H1 (cell line): ENCODE data around the gene KRT35. TPM values are rescaled to one million over a fixed set of nuclear protein-coding genes. Genes with fewer than 3 reads are reported as not detected.

Experiments
- CTCF ChIA-PET: fragments of 300-600 bp; sonication (Branson Sonifier 250); formaldehyde crosslinking; loops from one replicate; lab custom pipeline; 2021; ENCODE audit not compliant: partially characterized antibody; lab: Charles Lee
- POLR2A ChIA-PET: fragments of 300-600 bp; sonication (Branson Sonifier 250); formaldehyde crosslinking; loops from one replicate; lab custom pipeline; 2021; ENCODE audit warnings: inconsistent platforms; ENCODE audit not compliant: partially characterized antibody; lab: Charles Lee
- DNase-seq, 2 experiments: peaks; one replicate each; pipeline versions ENCODE4 v3.0.0 to v3.0.0-alpha.2; 2010 to 2022; ENCODE audit warnings: low spot score in 2 of 2, low read depth in 1 of 2, mixed read lengths in 1 of 2
- FAIRE-seq: peaks from 2 replicates; lab custom pipeline; 2011; peaks lifted over from hg19 to GRCh38; lab: Jason Lieb, UNC
- H2AFZ ChIP-seq: 2 replicates; pipeline ENCODE4 v1.8.1; 2012; ENCODE audit warnings: low read length, inconsistent platforms
- H2AK5ac ChIP-seq: 2 replicates; pipeline ENCODE4 v1.6.1; 2013; ENCODE audit warnings: low read depth, low read length
- H2BK120ac ChIP-seq: replicated peaks from 2 replicates; pipeline ENCODE3; 2013; ENCODE audit warnings: low read depth, low read length, inconsistent platforms
- H2BK12ac ChIP-seq: 2 replicates; pipeline ENCODE4 v1.6.1; 2013; ENCODE audit warnings: low read depth, low read length
- H2BK15ac ChIP-seq: 2 replicates; pipeline ENCODE4 v1.6.1; 2013; ENCODE audit warnings: low read length
- H2BK20ac ChIP-seq: 2 replicates; pipeline ENCODE4 v1.6.1; 2013; ENCODE audit warnings: low read length
- H2BK5ac ChIP-seq: 2 replicates; pipeline ENCODE4 v1.6.1; 2013; ENCODE audit warnings: low read depth, low read length
- H3K14ac ChIP-seq: 2 replicates; pipeline ENCODE4 v1.6.1; 2013; ENCODE audit warnings: inconsistent platforms; ENCODE audit not compliant: insufficient read length
- H3K18ac ChIP-seq: 2 replicates; pipeline ENCODE4 v1.6.1; 2013; ENCODE audit warnings: low read length; ENCODE audit errors: extremely low read depth
- H3K23ac ChIP-seq: 2 replicates; pipeline ENCODE4 v1.6.1; 2013; ENCODE audit warnings: inconsistent platforms; ENCODE audit not compliant: insufficient read length
- H3K23me2 ChIP-seq: 2 replicates; pipeline ENCODE4 v1.6.1; 2013; ENCODE audit warnings: low read depth, low read length
- H3K27ac ChIP-seq: 2 replicates; pipeline ENCODE4 v1.6.1; 2011; ENCODE audit warnings: low read depth, low read length, inconsistent platforms
- H3K27me3 ChIP-seq, 4 experiments: replicated peaks in 1 of 4; 1 replicate in 1 of 4; 2 replicates in 3 of 4; pipeline versions ENCODE4 v1.6.1 to v1.8.1; 2011 to 2013; ENCODE audit warnings: low read length in 3 of 4, mild to moderate bottlenecking in 3 of 4, inconsistent platforms in 2 of 4, mixed read lengths in 2 of 4, moderate library complexity in 1 of 4; ENCODE audit not compliant: control insufficient read depth in 3 of 4, insufficient read depth in 3 of 4; ENCODE audit errors: extremely low read depth in 1 of 4
- H3K36me3 ChIP-seq, 4 experiments: 2 replicates each; pipeline versions ENCODE4 v1.6.1 to v1.8.1; 2011 to 2013; ENCODE audit warnings: mild to moderate bottlenecking in 4 of 4, low read length in 3 of 4, moderate library complexity in 2 of 4, control low read depth in 1 of 4, inconsistent platforms in 1 of 4; ENCODE audit not compliant: insufficient read depth in 4 of 4, control insufficient read depth in 2 of 4
- H3K4ac ChIP-seq: replicated peaks from 2 replicates; pipeline ENCODE3; 2013; ENCODE audit warnings: low read length, low read depth, mixed read lengths, inconsistent platforms; ENCODE audit not compliant: insufficient read length
- H3K4me1 ChIP-seq, 4 experiments: replicated peaks in 1 of 4; 1 replicate in 1 of 4; 2 replicates in 3 of 4; pipeline versions ENCODE4 v1.6.1 to v1.8.1; 2011 to 2013; ENCODE audit warnings: low read length in 3 of 4, inconsistent platforms in 2 of 4, mixed read lengths in 1 of 4; ENCODE audit not compliant: insufficient read depth in 4 of 4, control insufficient read depth in 3 of 4
- H3K4me2 ChIP-seq, 2 experiments: 2 replicates each; pipeline versions ENCODE4 v1.6.1 to v1.8.1; 2011 to 2013; ENCODE audit warnings: low read depth in 2 of 2, low read length in 2 of 2, control low read depth in 1 of 2, inconsistent platforms in 1 of 2, mild to moderate bottlenecking in 1 of 2; ENCODE audit not compliant: insufficient read depth in 1 of 2
- H3K4me3 ChIP-seq, 4 experiments: fragments of 200-600, 300-600 bp in 1 of 4; sonication (generic), shearing (Covaris generic), sonication (Bioruptor Twin) in 1 of 4; 2 replicates each; pipeline versions ENCODE4 v1.5.1 to v1.8.1; 2011 to 2016; ENCODE audit warnings: low read length in 4 of 4, low read depth in 3 of 4, control low read depth in 2 of 4, inconsistent platforms in 2 of 4, mild to moderate bottlenecking in 2 of 4, mixed read lengths in 1 of 4, moderate library complexity in 1 of 4; ENCODE audit not compliant: insufficient read depth in 2 of 4; ENCODE audit errors: extremely low read depth in 1 of 4
- H3K56ac ChIP-seq: replicated peaks from 2 replicates; pipeline ENCODE3; 2013; ENCODE audit warnings: low read depth, mild to moderate bottlenecking, mixed read lengths, low read length, inconsistent platforms; ENCODE audit not compliant: insufficient read length
- H3K79me1 ChIP-seq: 2 replicates; pipeline ENCODE4 v1.6.1; 2013; ENCODE audit warnings: low read depth, low read length, control low read depth
- H3K79me2 ChIP-seq, 2 experiments: 2 replicates each; pipeline versions ENCODE4 v1.6.1 to v1.8.1; 2012 to 2013; ENCODE audit warnings: low read length in 2 of 2, mild to moderate bottlenecking in 2 of 2, inconsistent platforms in 1 of 2; ENCODE audit not compliant: insufficient read depth in 2 of 2, control insufficient read depth in 1 of 2
- H3K9ac ChIP-seq, 4 experiments: replicated peaks in 1 of 4; 1 replicate in 1 of 4; 2 replicates in 3 of 4; pipeline versions ENCODE4 v1.6.1 to v1.8.1; 2011 to 2013; ENCODE audit warnings: low read depth in 3 of 4, low read length in 3 of 4, control low read depth in 2 of 4, mild to moderate bottlenecking in 2 of 4, moderate library complexity in 2 of 4, inconsistent platforms in 1 of 4; ENCODE audit errors: extremely low read depth in 1 of 4
- H3K9me3 ChIP-seq, 2 experiments: 2 replicates each; pipeline versions ENCODE4 v1.6.1 to v1.8.1; 2012 to 2013; ENCODE audit warnings: mild to moderate bottlenecking in 2 of 2, moderate library complexity in 2 of 2, control low read depth in 1 of 2, inconsistent platforms in 1 of 2, low read depth in 1 of 2, low read length in 1 of 2, mixed read lengths in 1 of 2; ENCODE audit not compliant: insufficient read depth in 2 of 2
- H4K20me1 ChIP-seq, 2 experiments: replicated peaks in 1 of 2; 2 replicates each; pipeline versions ENCODE3 to v1.8.1; 2011 to 2013; ENCODE audit warnings: inconsistent platforms in 2 of 2, low read length in 2 of 2, mild to moderate bottlenecking in 1 of 2; ENCODE audit not compliant: insufficient read depth in 2 of 2, control insufficient read depth in 1 of 2
- H4K5ac ChIP-seq: 2 replicates; pipeline ENCODE4 v1.6.1; 2013; ENCODE audit warnings: low read length, low read depth, mixed read lengths, inconsistent platforms; ENCODE audit not compliant: insufficient read length
- H4K8ac ChIP-seq: 2 replicates; pipeline ENCODE4 v1.8.0; 2013; ENCODE audit warnings: mild to moderate bottlenecking, moderate library complexity, low read length, inconsistent platforms; ENCODE audit not compliant: insufficient read depth; ENCODE audit errors: extremely low read depth
- H4K91ac ChIP-seq: replicated peaks from 2 replicates; pipeline ENCODE3; 2013; ENCODE audit warnings: low read length, mixed read lengths, inconsistent platforms; ENCODE audit not compliant: insufficient read length
- ASH2L ChIP-seq: fragments of 200-600, 300-600 bp; sonication (generic); IDR thresholded peaks from one replicate; pipeline ENCODE4 v1.7.1; 2017; ENCODE audit warnings: low read length
- KDM1A ChIP-seq: fragments of 200-600, 300-600 bp; sonication (generic); IDR thresholded peaks from 2 replicates; pipeline ENCODE4 v1.7.1; 2016; ENCODE audit warnings: mild to moderate bottlenecking, low read length, borderline replicate concordance
- ZNF274 ChIP-seq: IDR thresholded peaks from 2 replicates; pipeline ENCODE4 v1.7.0; 2012; ENCODE audit warnings: low read length, borderline replicate concordance; ENCODE audit errors: extremely low read depth
- WGBS, 2 experiments: shearing (Covaris generic) in 1 of 2; methylation state at CpG; one replicate each; pipeline versions ENCODE4 v1.1.6 to v1.1.7; 2013 to 2015; ENCODE audit warnings: low lambda C conversion rate in 2 of 2, mixed read lengths in 2 of 2, inconsistent platforms in 1 of 2, low coverage in 1 of 2, missing lambda C conversion rate in 1 of 2; ENCODE audit not compliant: insufficient replicate concordance in 2 of 2, insufficient coverage in 1 of 2, insufficient read length in 1 of 2; ENCODE audit errors: extremely low coverage in 1 of 2, missing lambda C conversion rate in 1 of 2; 5-methylcytosine and 5-hydroxymethylcytosine counted together
- polyA plus RNA-seq, 7 experiments: library from polyadenylated mRNA; depleted of rRNA in 3 of 7; stranded (reverse) in 5 of 7; unstranded in 2 of 7; fragments of >200 nt in 5 of 7; fragments of 200-250 nt in 2 of 7; gene quantifications; 1 replicate in 5 of 7; 2 replicates in 1 of 7; 4 replicates in 1 of 7; pipeline versions ENCODE4 v1.2.1 to v1.2.3, GENCODE V29; 2011 to 2013; ENCODE audit warnings: missing spikeins in 2 of 7, mixed read lengths in 2 of 7
- total RNA-seq: library from RNA; stranded (reverse); fragmentation: NEBNext Ultra II Directional; extraction: Animal tissue kit (Norgen Biotek cat#: 25700); gene quantifications from 2 replicates; pipeline ENCODE4 v1.2.1, GENCODE V29; 2021
- TF ChIP-seq, protein P1 (sequence below), 3 experiments: IDR thresholded peaks; 1 replicate in 2 of 3; 2 replicates in 1 of 3; pipeline versions ENCODE4 v1.5.1 to v1.6.1; 2011; ENCODE audit warnings: low read length in 3 of 3, mild to moderate bottlenecking in 3 of 3, inconsistent platforms in 2 of 3, low read depth in 1 of 3, moderate library complexity in 1 of 3; ENCODE audit not compliant: insufficient read depth in 1 of 3; ENCODE audit errors: control extremely low read depth in 1 of 3

The KRT35 gene
- total and polyA plus RNA-seq, 2 of the 8 experiments (the other 6 are each of a cell fraction or from before 2014, with no cell fraction given): not detected

DNA sequence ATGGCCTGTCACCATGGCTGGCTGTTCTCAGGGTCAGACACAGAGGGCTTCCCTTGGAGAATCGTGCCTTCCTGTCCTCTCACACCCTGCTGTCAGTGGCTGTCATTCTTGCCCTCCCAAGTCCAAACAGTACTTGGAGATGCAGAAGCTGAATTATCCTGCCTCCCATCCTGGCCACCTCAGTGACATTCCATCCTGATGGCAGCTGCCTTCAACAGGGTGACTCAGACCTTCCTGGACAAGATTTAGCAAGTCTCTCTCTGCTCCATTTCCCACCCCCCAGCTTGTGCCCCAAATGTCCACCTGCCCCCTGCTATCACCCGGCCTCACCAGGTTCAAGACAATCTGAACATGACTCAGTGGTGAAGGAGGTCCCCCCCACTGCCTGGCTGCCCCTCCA, 13.6 kb upstream of the KRT35 start:
- WGBS, 2 experiments: 89% methylated on average over 2 of the region's 2 CpGs; no CpG with 5 or more reads in 1 of the 2 experiments
- H3K14ac ChIP-seq: no peak overlapping the region
- H4K8ac ChIP-seq: no peak overlapping the region
- H2BK120ac ChIP-seq: no peak overlapping the region
- no peak overlapping the region for H3K4me3 ChIP-seq
- no peak overlapping the region for H3K4me2 ChIP-seq
- no peak overlapping the region for H2BK12ac ChIP-seq
- no peaks in the 10 kb centered on the region for H3K79me2 ChIP-seq
- H2BK5ac ChIP-seq: no peak overlapping the region
- H3K36me3 ChIP-seq: no peaks in the 10 kb centered on the region
- H3K27ac ChIP-seq: no peak overlapping the region
- peaks cover 0 to 3% (median under 1%) of the 10 kb centered on the region in 4 experiments; a peak in 5 of 7 replicates for H3K4me1 ChIP-seq
- H2BK15ac ChIP-seq: no peak overlapping the region
- no peak for DNase-seq
- H4K5ac ChIP-seq: no peak overlapping the region
- no peaks in the 10 kb centered on the region for H3K27me3 ChIP-seq
- CTCF ChIA-PET: interaction anchor here (0.7 to 33.9 kb wide), 14 partner anchors 12 to 631 kb away, joined by 3 to 427 read pairs (median 6); partner anchors contain the start of genes KRT19 and KRT35
- H4K20me1 ChIP-seq: no peaks in the 10 kb centered on the region
- no peak for FAIRE-seq
- POLR2A ChIA-PET: interaction anchor here (0.6 to 3.7 kb wide), 5 partner anchors 19 to 199 kb away, joined by 3 to 19 read pairs (median 3); partner anchors contain the start of gene KRT19
- no peak overlapping the region for H2AFZ ChIP-seq
- no peaks in the 10 kb centered on the region for H3K79me1 ChIP-seq
- H4K91ac ChIP-seq: no peak overlapping the region
- H2AK5ac ChIP-seq: 0 out of 2 replicates have a peak overlapping the region, but pooled peaks have one; percentile 60
- no peak for TF ChIP-seq ZNF274
- no peak for TF ChIP-seq ASH2L
- TF ChIP-seq KDM1A: no peak
- TF ChIP-seq, protein P1, sequence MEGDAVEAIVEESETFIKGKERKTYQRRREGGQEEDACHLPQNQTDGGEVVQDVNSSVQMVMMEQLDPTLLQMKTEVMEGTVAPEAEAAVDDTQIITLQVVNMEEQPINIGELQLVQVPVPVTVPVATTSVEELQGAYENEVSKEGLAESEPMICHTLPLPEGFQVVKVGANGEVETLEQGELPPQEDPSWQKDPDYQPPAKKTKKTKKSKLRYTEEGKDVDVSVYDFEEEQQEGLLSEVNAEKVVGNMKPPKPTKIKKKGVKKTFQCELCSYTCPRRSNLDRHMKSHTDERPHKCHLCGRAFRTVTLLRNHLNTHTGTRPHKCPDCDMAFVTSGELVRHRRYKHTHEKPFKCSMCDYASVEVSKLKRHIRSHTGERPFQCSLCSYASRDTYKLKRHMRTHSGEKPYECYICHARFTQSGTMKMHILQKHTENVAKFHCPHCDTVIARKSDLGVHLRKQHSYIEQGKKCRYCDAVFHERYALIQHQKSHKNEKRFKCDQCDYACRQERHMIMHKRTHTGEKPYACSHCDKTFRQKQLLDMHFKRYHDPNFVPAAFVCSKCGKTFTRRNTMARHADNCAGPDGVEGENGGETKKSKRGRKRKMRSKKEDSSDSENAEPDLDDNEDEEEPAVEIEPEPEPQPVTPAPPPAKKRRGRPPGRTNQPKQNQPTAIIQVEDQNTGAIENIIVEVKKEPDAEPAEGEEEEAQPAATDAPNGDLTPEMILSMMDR (IDR thresholded peaks at IDR 0.05; ENCODE audit: control extremely low read depth in 1 of 3, insufficient read depth in 1 of 3, low read depth in 1 of 3, low read length in 3 of 3): no peak
- H3K23me2 ChIP-seq: no peaks in the 10 kb centered on the region
- 0 out of 2 replicates have a peak overlapping the region, but pooled peaks have one; percentile 34 for H2BK20ac ChIP-seq
- no peak overlapping the region for H3K18ac ChIP-seq
- no peak overlapping the region for H3K9ac ChIP-seq
- no peak overlapping the region for H3K4ac ChIP-seq
- no peaks in the 10 kb centered on the region for H3K9me3 ChIP-seq
- no peak overlapping the region for H3K56ac ChIP-seq
- no peak overlapping the region for H3K23ac ChIP-seq
